A549 (cell line): ENCODE data around the gene NPHP1.

Experiments used
- BHLHE40 ChIP-seq: IDR thresholded peaks from 2 replicates; pipeline ENCODE4 v1.6.1; 2012; ENCODE audit warnings: low read depth, low read length, inconsistent platforms
- CEBPB ChIP-seq, 2 experiments: fragments of >200 bp in 1 of 2; sonication (Bioruptor Twin) in 1 of 2; formaldehyde crosslinking in 1 of 2; IDR thresholded peaks; 2 replicates each; pipeline ENCODE4 v1.6.1; 2012 to 2016
- CHD2 ChIP-seq: fragments of 150-350 bp; IDR thresholded peaks from 2 replicates; pipeline ENCODE4 v1.6.1; 2014; ENCODE audit warnings: low read length; ENCODE audit not compliant: partially characterized antibody
- EP300 ChIP-seq, 2 experiments: fragments of >200 bp; sonication (Bioruptor Twin); formaldehyde crosslinking; IDR thresholded peaks; 2 replicates in 1 of 2; 3 replicates in 1 of 2; pipeline ENCODE4 v1.6.1; 2016 to 2017
- MAFK ChIP-seq: fragments of 450-650 bp; IDR thresholded peaks from 2 replicates; pipeline ENCODE4 v1.6.1; 2014; ENCODE audit not compliant: partially characterized antibody
- NFE2L2 ChIP-seq: fragments of 150-350 bp; conservative IDR thresholded peaks from 2 replicates; pipeline ENCODE4 v1.6.1; 2014; ENCODE audit warnings: low read length
- NR3C1 ChIP-seq: fragments of >200 bp; sonication (Bioruptor Twin); formaldehyde crosslinking; IDR thresholded peaks from 3 replicates; pipeline ENCODE4 v1.6.1; 2017
- POLR2A ChIP-seq: IDR thresholded peaks from 2 replicates; pipeline ENCODE4 v1.6.1; 2012; ENCODE audit warnings: mild to moderate bottlenecking, low read length
- RCOR1 ChIP-seq: fragments of 150-350 bp; IDR thresholded peaks from 2 replicates; pipeline ENCODE4 v1.6.1; 2014; ENCODE audit warnings: antibody characterized with exemption, low read length, low read depth
- SMC3 ChIP-seq: fragments of >200 bp; sonication (Bioruptor Twin); formaldehyde crosslinking; IDR thresholded peaks from 3 replicates; pipeline ENCODE4 v1.6.1; 2018; ENCODE audit warnings: inconsistent platforms
- TF ChIP-seq, protein P1 (sequence below): fragments of >200 bp; sonication (Bioruptor Twin); formaldehyde crosslinking; IDR thresholded peaks from 3 replicates; pipeline ENCODE4 v1.5.1; 2016
- TF ChIP-seq, protein P2 (sequence below): fragments of 200-600 bp; sonication (generic); IDR thresholded peaks from 2 replicates; pipeline ENCODE4 v1.6.1; 2016; ENCODE audit warnings: antibody characterized with exemption, mild to moderate bottlenecking, moderate library complexity
- TF ChIP-seq, protein P3 (sequence below): fragments of 250-450 bp; sonication (Bioruptor Pico); IDR thresholded peaks from 2 replicates; pipeline ENCODE4 v1.5.0; 2021; ENCODE audit warnings: mild to moderate bottlenecking, moderate library complexity, borderline replicate concordance
- TF ChIP-seq, protein P4 (sequence below): IDR thresholded peaks from 2 replicates; pipeline ENCODE4 v1.6.1; 2012

DNA sequence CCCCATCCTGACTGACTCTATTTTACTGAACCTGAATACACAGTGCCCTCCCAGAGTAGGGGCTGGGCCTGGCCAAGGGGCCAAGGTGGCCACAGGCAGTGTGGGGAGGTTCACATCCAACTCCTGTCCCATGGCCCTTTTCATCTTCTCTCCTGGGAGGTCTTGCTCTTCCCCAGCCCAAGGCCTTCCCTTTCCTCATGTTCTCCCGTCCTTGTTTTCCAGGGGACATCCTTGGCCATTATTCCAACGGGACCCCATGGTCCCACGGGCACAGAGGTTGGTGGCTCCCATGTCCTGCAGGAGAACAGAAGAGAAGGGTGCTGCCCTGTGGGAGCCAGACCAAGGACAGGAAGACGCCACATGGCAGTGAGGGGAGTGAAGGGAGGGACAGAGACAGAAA is 99.6 kb downstream of the NPHP1 start:
- TF ChIP-seq, protein P1, sequence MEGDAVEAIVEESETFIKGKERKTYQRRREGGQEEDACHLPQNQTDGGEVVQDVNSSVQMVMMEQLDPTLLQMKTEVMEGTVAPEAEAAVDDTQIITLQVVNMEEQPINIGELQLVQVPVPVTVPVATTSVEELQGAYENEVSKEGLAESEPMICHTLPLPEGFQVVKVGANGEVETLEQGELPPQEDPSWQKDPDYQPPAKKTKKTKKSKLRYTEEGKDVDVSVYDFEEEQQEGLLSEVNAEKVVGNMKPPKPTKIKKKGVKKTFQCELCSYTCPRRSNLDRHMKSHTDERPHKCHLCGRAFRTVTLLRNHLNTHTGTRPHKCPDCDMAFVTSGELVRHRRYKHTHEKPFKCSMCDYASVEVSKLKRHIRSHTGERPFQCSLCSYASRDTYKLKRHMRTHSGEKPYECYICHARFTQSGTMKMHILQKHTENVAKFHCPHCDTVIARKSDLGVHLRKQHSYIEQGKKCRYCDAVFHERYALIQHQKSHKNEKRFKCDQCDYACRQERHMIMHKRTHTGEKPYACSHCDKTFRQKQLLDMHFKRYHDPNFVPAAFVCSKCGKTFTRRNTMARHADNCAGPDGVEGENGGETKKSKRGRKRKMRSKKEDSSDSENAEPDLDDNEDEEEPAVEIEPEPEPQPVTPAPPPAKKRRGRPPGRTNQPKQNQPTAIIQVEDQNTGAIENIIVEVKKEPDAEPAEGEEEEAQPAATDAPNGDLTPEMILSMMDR, result no peak
- TF ChIP-seq RCOR1, result no peak
- TF ChIP-seq POLR2A, result peak; percentile 9; the same call in 1 of the 2 replicates
- TF ChIP-seq, protein P2, sequence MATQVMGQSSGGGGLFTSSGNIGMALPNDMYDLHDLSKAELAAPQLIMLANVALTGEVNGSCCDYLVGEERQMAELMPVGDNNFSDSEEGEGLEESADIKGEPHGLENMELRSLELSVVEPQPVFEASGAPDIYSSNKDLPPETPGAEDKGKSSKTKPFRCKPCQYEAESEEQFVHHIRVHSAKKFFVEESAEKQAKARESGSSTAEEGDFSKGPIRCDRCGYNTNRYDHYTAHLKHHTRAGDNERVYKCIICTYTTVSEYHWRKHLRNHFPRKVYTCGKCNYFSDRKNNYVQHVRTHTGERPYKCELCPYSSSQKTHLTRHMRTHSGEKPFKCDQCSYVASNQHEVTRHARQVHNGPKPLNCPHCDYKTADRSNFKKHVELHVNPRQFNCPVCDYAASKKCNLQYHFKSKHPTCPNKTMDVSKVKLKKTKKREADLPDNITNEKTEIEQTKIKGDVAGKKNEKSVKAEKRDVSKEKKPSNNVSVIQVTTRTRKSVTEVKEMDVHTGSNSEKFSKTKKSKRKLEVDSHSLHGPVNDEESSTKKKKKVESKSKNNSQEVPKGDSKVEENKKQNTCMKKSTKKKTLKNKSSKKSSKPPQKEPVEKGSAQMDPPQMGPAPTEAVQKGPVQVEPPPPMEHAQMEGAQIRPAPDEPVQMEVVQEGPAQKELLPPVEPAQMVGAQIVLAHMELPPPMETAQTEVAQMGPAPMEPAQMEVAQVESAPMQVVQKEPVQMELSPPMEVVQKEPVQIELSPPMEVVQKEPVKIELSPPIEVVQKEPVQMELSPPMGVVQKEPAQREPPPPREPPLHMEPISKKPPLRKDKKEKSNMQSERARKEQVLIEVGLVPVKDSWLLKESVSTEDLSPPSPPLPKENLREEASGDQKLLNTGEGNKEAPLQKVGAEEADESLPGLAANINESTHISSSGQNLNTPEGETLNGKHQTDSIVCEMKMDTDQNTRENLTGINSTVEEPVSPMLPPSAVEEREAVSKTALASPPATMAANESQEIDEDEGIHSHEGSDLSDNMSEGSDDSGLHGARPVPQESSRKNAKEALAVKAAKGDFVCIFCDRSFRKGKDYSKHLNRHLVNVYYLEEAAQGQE, result no peak
- no peak for TF ChIP-seq CEBPB (IDR thresholded peaks at IDR 0.05)
- TF ChIP-seq NFE2L2, result no peak
- TF ChIP-seq NR3C1, result no peak
- TF ChIP-seq MAFK, result no peak
- TF ChIP-seq EP300 (IDR thresholded peaks at IDR 0.05), result no peak
- no peak for TF ChIP-seq CHD2
- no peak for TF ChIP-seq SMC3
- TF ChIP-seq, protein P3, sequence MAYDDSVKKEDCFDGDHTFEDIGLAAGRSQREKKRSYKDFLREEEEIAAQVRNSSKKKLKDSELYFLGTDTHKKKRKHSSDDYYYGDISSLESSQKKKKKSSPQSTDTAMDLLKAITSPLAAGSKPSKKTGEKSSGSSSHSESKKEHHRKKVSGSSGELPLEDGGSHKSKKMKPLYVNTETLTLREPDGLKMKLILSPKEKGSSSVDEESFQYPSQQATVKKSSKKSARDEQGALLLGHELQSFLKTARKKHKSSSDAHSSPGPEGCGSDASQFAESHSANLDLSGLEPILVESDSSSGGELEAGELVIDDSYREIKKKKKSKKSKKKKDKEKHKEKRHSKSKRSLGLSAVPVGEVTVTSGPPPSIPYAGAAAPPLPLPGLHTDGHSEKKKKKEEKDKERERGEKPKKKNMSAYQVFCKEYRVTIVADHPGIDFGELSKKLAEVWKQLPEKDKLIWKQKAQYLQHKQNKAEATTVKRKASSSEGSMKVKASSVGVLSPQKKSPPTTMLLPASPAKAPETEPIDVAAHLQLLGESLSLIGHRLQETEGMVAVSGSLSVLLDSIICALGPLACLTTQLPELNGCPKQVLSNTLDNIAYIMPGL (CRISPR knock-in tag), result no peak
- no peak for TF ChIP-seq BHLHE40
- TF ChIP-seq, protein P4, sequence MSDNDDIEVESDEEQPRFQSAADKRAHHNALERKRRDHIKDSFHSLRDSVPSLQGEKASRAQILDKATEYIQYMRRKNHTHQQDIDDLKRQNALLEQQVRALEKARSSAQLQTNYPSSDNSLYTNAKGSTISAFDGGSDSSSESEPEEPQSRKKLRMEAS, result no peak
